ENCODE data around the gene HTRA3.

Gene HTRA3

GRCh38 chr4:8311101-8312068 is 41.8 kb downstream of the HTRA3 start:
- DNase-seq (ENCODE audit: low read depth): no peak

GRCh38 chr4:8312069-8312445 is 42.5 kb downstream of the HTRA3 start:
- no peak for DNase-seq (ENCODE audit: low read depth)

- DNase-seq (ENCODE audit: low read depth): no peak
These were observed 43.4 kb downstream of the HTRA3 start for GRCh38 chr4:8312976-8313375.

- DNase-seq (ENCODE audit: low read depth): no peak
These were observed 45.2 kb downstream of the HTRA3 start for GRCh38 chr4:8314691-8315255.

GRCh38 chr4:8315435-8316250 is 46.1 kb downstream of the HTRA3 start:
- no peak for DNase-seq (ENCODE audit: low read depth)

- no peak for DNase-seq (ENCODE audit: low read depth)
These were observed 46.8 kb downstream of the HTRA3 start for GRCh38 chr4:8316251-8316771.

- no peak for DNase-seq (ENCODE audit: low read depth)
These were observed 47.4 kb downstream of the HTRA3 start for GRCh38 chr4:8316911-8317351.

- DNase-seq (ENCODE audit: low read depth): no peak
These were observed 47.9 kb downstream of the HTRA3 start for GRCh38 chr4:8317474-8317873.

GRCh38 chr4:8318509-8318908 is 49.0 kb downstream of the HTRA3 start:
- no peak for DNase-seq (ENCODE audit: low read depth)

GRCh38 chr4:8319061-8319460 is 49.5 kb downstream of the HTRA3 start:
- no peak for DNase-seq (ENCODE audit: low read depth)

- DNase-seq (ENCODE audit: low read depth): no peak
These were observed 50.3 kb downstream of the HTRA3 start for GRCh38 chr4:8319731-8320385.

- no peak for DNase-seq (ENCODE audit: low read depth)
These were observed 50.8 kb downstream of the HTRA3 start for GRCh38 chr4:8320386-8320750.

- DNase-seq (ENCODE audit: low read depth): no peak
These were observed 51.7 kb downstream of the HTRA3 start for GRCh38 chr4:8321220-8321619.

GRCh38 chr4:8321771-8322170 is 52.2 kb downstream of the HTRA3 start:
- DNase-seq (ENCODE audit: low read depth): no peak

- DNase-seq (ENCODE audit: low read depth): no peak
These were observed 53.5 kb downstream of the HTRA3 start for GRCh38 chr4:8322794-8323704.

GRCh38 chr4:8323947-8324555 is 54.5 kb downstream of the HTRA3 start:
- DNase-seq (ENCODE audit: low read depth): no peak

- no peak for DNase-seq (ENCODE audit: low read depth)
These were observed 55.2 kb downstream of the HTRA3 start for GRCh38 chr4:8324640-8325239.

GRCh38 chr4:8325291-8325973 is 55.9 kb downstream of the HTRA3 start:
- DNase-seq (ENCODE audit: low read depth): no peak

- DNase-seq (ENCODE audit: low read depth): no peak
These were observed 56.7 kb downstream of the HTRA3 start for GRCh38 chr4:8326206-8326605.

All from activated T-helper 1 cell treated with Interleukin-2 at 50 U/mL for 16 hours (primary cell).